Large intestine (tissue), 3 donors: ENCODE results near the gene C1QTNF2. TPM values are rescaled to one million over a fixed set of nuclear protein-coding genes. Genes with fewer than 3 reads are reported as not detected.

ENCODE experiments used
- DNase-seq, 2 donors: peaks; one replicate each; pipeline versions ENCODE4 v3.0.0 to v3.0.0-alpha.2; 2013
- H3K27ac ChIP-seq: one replicate; pipeline ENCODE4 v1.5.1; 2013; ENCODE audit warnings: low read length
- H3K27me3 ChIP-seq: 2 replicates; pipeline ENCODE4 v1.6.1; 2013; ENCODE audit warnings: low read length; ENCODE audit not compliant: control insufficient read depth, insufficient read depth
- H3K36me3 ChIP-seq: 2 replicates; pipeline ENCODE4 v1.6.1; 2013; ENCODE audit warnings: low read length; ENCODE audit not compliant: control insufficient read depth, insufficient read depth
- H3K4me1 ChIP-seq: one replicate; pipeline ENCODE4 v1.6.1; 2013; ENCODE audit warnings: low read length; ENCODE audit not compliant: control insufficient read depth, insufficient read depth
- H3K4me3 ChIP-seq: one replicate; pipeline ENCODE4 v1.5.1; 2013; ENCODE audit warnings: low read length
- H3K9me3 ChIP-seq: one replicate; pipeline ENCODE4 v1.6.1; 2013; ENCODE audit warnings: mild to moderate bottlenecking, low read depth, low read length, moderate library complexity; ENCODE audit not compliant: control insufficient read depth
- WGBS: methylation state at CpG from one replicate; pipeline ENCODE4 v1.1.5; 2013; ENCODE audit warnings: low lambda C conversion rate; ENCODE audit not compliant: insufficient coverage; 5-methylcytosine and 5-hydroxymethylcytosine counted together
- polyA plus RNA-seq: library from polyadenylated mRNA; unstranded; fragments of 120-200 nt; gene quantifications from one replicate; pipeline ENCODE4 v1.2.1, GENCODE V29; 2013

Gene C1QTNF2
- polyA plus RNA-seq, 1 donor = 3.1 TPM

DNA sequence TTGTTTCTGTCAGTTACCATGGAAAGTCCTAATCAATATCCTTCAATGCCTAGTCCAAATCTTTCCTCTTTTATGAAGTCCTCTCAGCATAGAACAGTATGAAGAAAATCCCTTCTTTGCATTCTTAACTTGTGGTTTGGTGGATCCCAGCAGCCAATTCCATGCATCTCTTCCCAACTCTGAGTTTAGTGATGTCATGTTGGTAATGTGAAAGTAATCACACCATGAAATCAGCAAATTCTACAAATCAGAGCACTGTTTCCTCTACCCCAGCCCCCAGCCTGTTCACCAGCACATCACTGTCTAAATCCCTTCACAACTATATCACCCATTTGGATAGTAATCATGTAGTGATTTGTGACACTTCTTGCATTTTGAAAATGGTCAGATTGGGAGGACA is 4.7 kb upstream of the C1QTNF2 start:
- H3K27me3 ChIP-seq = peaks cover 7% of the 10 kb centered on the region

DNA sequence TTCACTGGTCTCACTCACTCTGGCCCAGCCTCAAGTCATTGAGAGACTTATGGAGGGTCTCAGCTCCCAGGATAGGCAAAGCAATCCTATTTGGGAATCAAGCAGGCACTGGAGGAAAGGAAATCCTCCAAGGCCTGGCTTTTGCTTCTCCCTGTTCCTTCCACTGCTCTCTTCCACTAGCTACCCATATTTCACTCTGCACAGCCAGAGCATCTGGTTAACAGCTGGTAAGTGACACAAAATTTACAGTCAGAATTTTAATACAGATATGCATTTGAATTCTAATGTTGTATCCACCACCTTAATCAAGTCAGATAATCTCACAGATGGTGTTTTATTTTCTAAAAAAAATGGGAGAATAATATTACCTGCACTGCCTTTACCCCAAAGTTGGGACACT is 868 bp upstream of the C1QTNF2 start:
- H3K4me1 ChIP-seq = no peaks in the 10 kb centered on the region
- no peaks in the 10 kb centered on the region for H3K36me3 ChIP-seq
- H3K4me3 ChIP-seq = no peak overlapping the region
- H3K9me3 ChIP-seq = no peaks in the 10 kb centered on the region
- no peak for DNase-seq
- peaks cover 15% of the 10 kb centered on the region for H3K27me3 ChIP-seq
- H3K27ac ChIP-seq = no peak overlapping the region

More for the DNA sequence above, 4.7 kb upstream of the C1QTNF2 start:
- Histone ChIP-seq H3K4me1 (no peaks in the 10 kb centered on the region), H3K4me3 (no peak overlapping the region), H3K36me3 (no peaks in the 10 kb centered on the region), H3K27ac (no peak overlapping the region), H3K9me3 (no peaks in the 10 kb centered on the region)
- DNase-seq = no peak

DNA sequence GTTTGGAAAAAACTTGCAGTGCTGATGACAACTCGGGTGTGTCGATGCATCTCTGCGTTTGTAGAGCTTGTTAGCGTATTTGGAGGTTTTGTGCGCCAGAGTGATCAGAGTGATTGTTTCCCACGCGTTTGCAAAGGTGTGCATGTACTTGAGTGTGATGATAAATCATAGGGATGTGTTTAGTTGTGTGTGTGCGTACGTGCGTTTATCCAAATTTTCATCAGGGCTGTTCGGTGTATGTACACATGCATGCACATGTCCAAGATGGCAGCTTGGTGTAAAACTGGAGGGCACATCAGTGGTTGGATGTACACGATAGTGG is 248 bp upstream of the C1QTNF2 start:
- Histone ChIP-seq H3K27ac (no peak overlapping the region), H3K4me3 (peak overlapping the region; percentile 33), H3K36me3 (no peaks in the 10 kb centered on the region), H3K27me3 (peaks cover 13% of the 10 kb centered on the region), H3K9me3 (no peaks in the 10 kb centered on the region), H3K4me1 (no peaks in the 10 kb centered on the region)
- WGBS = no CpG with 5 or more reads among the region's 12 CpGs
- no peak for DNase-seq

DNA sequence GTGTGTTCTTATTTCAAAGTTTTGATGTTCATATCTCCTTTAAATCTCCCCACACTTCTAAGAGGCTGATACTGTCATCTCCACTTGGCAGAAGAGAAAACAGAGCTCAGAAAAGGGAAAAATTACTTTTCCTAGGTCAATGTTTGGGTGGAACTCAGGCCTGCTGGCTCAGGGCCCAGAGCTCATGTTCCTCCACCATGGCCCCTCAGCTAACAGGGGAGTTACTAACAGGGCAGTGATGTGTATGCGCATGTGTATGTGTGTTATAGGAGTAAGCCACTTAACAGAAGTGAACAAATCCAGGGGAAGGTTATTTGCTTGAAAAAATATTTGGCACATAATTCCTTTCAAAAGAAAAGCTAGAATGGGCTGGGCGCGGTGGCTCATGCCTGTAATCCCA is 2.5 kb downstream of the C1QTNF2 start:
- Histone ChIP-seq H3K4me3 (no peak overlapping the region), H3K36me3 (no peaks in the 10 kb centered on the region), H3K27me3 (peaks cover 13% of the 10 kb centered on the region), H3K27ac (no peak overlapping the region), H3K9me3 (no peaks in the 10 kb centered on the region), H3K4me1 (no peaks in the 10 kb centered on the region)
- WGBS = no CpG with 5 or more reads among the region's 3 CpGs
- no peak for DNase-seq

DNA sequence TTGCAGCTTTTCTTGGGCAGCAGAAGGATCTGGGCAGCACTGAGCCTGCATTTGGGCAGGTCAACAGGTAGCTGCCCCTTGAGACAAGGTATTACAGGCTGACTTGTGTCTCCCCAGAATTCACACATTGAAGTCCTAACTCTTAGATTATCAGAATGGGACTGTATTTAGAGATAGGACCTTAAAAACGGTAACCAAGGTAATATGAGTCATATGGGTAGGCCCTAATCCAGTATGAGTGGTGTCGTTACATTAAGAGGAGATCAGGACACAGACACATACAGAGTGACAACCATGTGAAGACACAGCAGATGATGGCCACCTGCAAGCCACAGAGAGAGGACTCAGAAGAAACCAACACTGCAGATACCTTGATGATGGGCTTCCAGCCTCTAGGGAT is 3.2 kb downstream of the C1QTNF2 start:
- Histone ChIP-seq H3K27me3 (peaks cover 13% of the 10 kb centered on the region), H3K4me3 (no peak overlapping the region), H3K27ac (no peak overlapping the region), H3K36me3 (no peaks in the 10 kb centered on the region), H3K4me1 (no peaks in the 10 kb centered on the region), H3K9me3 (no peaks in the 10 kb centered on the region)
- WGBS = no CpG with 5 or more reads among the region's 2 CpGs
- DNase-seq = no peak

DNA sequence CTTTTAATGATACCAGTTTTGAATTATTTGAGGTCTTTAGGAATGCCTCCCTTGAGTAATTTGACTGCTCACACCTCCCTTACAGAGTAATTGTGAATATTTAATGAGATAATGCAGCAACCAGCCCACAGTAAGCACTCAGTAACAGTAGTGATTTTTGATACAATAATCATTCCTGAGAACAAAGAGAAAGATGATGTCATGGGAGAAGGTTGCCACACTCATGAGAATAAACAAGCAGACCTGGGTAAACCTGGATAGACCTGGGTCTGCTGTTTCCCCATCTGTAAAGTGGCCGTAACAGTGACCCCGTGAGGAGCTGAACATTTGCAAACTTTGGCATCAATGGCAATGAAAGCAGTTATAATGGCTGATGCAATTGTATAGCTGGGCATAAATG is 4.2 kb downstream of the C1QTNF2 start:
- Histone ChIP-seq H3K27ac (no peak overlapping the region), H3K36me3 (no peaks in the 10 kb centered on the region), H3K4me3 (no peak overlapping the region), H3K9me3 (no peaks in the 10 kb centered on the region), H3K4me1 (no peaks in the 10 kb centered on the region), H3K27me3 (peaks cover 13% of the 10 kb centered on the region)
- DNase-seq = no peak
- WGBS = no CpG with 5 or more reads among the region's 2 CpGs

DNA sequence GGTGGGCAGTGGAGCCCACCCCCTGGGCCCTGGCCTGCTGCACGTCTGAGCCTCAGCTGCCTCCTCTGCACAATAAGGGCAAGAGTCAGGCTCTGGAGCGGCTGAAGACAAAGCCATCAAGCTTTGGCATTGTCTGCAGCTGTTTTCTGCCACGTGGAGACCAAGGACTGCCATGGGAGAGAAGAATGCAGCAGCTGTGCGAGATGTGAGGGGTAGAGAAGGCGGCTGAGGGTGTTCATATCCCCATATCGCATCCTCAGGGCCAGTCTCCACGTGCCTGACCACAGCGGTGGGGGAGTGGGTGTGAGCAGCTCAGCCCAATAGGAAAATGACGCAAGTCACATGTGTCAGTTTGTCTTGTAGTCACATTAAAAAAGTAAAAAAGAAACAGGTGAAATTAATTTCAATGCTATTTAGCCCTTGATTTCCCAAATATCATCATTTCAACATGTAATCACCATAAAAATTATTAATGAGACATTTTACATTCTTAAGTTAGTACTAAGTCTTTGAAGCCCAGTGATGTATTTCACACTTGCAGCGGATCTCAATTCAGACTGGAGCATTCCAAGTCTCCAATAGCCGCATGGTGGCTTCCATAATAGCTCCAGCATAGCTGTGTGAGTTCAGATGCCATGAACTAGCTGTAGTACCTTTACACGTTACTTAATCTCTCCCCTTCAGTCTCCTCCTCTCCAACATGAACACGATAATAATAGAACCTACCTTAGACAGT is 6.6 kb downstream of the C1QTNF2 start:
- H3K36me3 ChIP-seq = no peaks in the 10 kb centered on the region
- H3K4me1 ChIP-seq = no peaks in the 10 kb centered on the region
- 63% methylated on average over 3 of the region's 13 CpGs for WGBS
- H3K27me3 ChIP-seq = no peaks in the 10 kb centered on the region
- no peak overlapping the region for H3K4me3 ChIP-seq
- no peaks in the 10 kb centered on the region for H3K9me3 ChIP-seq
- DNase-seq = no peak
- no peak overlapping the region for H3K27ac ChIP-seq

DNA sequence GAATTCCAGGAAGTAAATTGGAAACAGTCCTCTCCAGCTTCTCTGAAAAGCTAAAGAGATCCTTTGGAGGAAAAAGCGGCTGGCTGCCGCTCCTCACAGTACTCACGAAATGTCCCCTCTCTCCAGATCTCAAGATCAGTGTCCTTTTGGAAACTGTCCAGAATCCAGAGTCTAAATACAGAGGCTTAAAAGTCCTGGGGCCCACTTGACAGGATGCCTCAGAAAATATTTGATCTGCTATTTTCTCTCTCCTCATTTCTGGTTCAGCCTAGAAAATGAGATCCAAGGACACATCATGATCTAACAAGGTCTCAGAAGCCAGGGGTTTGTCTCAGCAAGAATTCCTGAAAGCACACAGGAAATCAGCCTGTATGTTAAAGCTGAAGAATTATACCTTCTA is 7.2 kb downstream of the C1QTNF2 start:
- Histone ChIP-seq H3K4me3 (no peak overlapping the region), H3K36me3 (no peaks in the 10 kb centered on the region), H3K9me3 (no peaks in the 10 kb centered on the region), H3K27me3 (no peaks in the 10 kb centered on the region), H3K27ac (no peak overlapping the region), H3K4me1 (no peaks in the 10 kb centered on the region)
- peak in 1 of 2 donors; percentile 28 for DNase-seq
- no CpG with 5 or more reads among the region's 3 CpGs for WGBS

DNA sequence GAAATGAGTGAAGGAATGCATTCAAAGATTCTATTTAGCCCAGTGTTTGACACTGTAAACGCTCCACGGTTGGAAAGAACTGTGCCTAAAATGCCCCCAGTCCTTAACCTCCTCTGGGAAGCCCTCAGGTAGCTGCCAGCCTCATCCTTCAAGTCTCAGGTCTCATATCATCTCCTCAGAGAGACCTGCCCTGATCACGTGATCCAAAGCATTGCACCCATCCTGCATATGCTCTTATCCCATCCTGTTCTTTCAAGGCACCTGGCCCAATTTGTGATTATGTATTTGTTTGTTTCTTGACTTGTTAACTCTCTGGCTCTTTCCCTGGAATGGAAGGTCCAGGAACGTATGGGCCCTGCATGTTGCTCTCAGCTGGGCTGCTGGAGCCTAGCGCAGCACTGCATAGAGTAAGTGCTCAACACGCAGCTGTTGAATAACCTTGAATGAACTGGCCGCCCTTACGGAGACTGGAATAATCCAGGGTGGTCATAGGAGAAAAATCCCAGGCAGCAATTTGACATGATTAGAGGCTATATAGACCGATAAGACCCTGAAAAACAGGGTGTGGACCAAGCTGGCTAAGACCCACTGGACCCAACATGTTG is 8.7 kb downstream of the C1QTNF2 start:
- no peak overlapping the region for H3K4me3 ChIP-seq
- no peaks in the 10 kb centered on the region for H3K36me3 ChIP-seq
- no peak for DNase-seq
- no peaks in the 10 kb centered on the region for H3K9me3 ChIP-seq
- no peaks in the 10 kb centered on the region for H3K27me3 ChIP-seq
- no peaks in the 10 kb centered on the region for H3K4me1 ChIP-seq
- H3K27ac ChIP-seq = no peak overlapping the region
- WGBS = 100% methylated on average over 1 of the region's 9 CpGs

DNA sequence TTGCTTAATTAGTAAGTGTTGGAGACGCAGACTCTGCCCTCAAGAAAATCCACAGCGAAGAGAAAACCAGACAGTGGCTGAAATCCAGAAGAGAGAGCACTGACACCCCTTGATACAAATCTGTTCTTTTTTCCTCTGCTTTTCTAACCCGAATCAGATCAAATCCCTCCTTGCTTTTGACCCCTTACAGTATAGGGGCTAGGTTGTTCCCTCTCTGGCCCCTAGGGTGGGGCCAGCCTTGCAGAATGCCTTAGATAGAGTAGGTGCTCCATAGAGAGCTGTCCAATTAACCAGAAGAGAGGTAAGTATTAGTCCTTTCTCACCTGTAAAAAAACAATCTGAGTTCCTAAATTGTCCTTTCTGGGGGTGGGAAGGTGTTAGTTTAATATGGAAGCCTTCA is 10.1 kb downstream of the C1QTNF2 start:
- Histone ChIP-seq H3K27ac (no peak overlapping the region), H3K27me3 (no peaks in the 10 kb centered on the region), H3K9me3 (no peaks in the 10 kb centered on the region), H3K4me3 (no peak overlapping the region), H3K4me1 (no peaks in the 10 kb centered on the region), H3K36me3 (no peaks in the 10 kb centered on the region)
- no peak for DNase-seq
- 68% methylated on average over 2 of the region's 3 CpGs for WGBS

DNA sequence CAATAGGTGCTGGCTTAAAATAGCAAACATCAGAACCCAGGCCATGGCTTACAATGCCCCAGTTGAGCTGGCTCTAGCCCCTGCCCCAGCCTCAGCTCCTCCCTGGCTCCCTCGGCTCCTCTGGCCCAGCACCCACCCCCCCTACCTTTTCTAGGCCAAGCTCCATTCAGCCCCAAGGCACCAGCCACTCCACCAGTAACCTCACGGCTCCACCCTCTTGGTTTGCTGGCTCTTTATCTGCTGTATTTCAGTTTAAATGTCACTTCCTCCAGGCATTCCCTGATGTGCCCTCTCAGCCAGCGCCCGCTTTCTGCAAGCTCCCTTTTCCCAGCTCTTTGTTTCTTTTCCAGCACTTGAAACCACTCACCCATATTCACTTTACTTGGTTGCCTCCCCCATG is 10.6 kb downstream of the C1QTNF2 start:
- no CpG with 5 or more reads among the region's 4 CpGs for WGBS
- no peaks in the 10 kb centered on the region for H3K4me1 ChIP-seq
- no peaks in the 10 kb centered on the region for H3K27me3 ChIP-seq
- no peaks in the 10 kb centered on the region for H3K36me3 ChIP-seq
- no peaks in the 10 kb centered on the region for H3K9me3 ChIP-seq
- H3K4me3 ChIP-seq = no peak overlapping the region
- H3K27ac ChIP-seq = no peak overlapping the region
- DNase-seq = peak in 1 of 2 donors; percentile 49
